HG03159 (cell line): ENCODE results near the gene RFX7.

Experiments
- ATAC-seq: cut with Tn5 transposase; IDR thresholded peaks from one replicate; pipeline ENCODE4 v1.9.1; 2021; ENCODE audit warnings: mild to moderate bottlenecking, moderate library complexity; ENCODE audit not compliant: unreplicated experiment

RFX7 gene

GRCh38 chr15:56052395-56053045 is 191.2 kb downstream of the RFX7 start:
- ATAC-seq = peak; percentile 73

- no peak for ATAC-seq
Observed at GRCh38 chr15:56051676-56052075, 192.0 kb downstream of the RFX7 start.

GRCh38 chr15:56049577-56049976 is 194.1 kb downstream of the RFX7 start:
- no peak for ATAC-seq

DNA sequence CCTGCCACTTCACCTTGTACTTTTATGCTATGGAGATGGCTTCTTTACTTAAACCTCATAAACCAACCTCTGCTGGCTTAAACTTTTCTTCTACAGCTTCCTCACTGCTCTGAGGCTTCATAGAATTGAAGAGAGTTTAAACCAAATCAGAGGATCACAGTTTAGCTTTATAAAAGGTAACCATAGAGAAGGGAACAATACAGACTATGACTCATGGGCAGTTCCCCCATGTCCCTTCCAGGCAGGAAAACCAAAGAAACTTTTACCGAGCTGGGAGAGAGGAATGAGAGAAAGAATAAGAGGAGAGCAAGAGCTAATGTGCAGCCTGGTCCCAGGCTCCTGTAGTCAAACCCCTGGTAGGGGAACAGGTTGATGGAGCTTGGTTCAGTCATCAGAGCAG is 196.3 kb downstream of the RFX7 start:
- no peak for ATAC-seq

DNA sequence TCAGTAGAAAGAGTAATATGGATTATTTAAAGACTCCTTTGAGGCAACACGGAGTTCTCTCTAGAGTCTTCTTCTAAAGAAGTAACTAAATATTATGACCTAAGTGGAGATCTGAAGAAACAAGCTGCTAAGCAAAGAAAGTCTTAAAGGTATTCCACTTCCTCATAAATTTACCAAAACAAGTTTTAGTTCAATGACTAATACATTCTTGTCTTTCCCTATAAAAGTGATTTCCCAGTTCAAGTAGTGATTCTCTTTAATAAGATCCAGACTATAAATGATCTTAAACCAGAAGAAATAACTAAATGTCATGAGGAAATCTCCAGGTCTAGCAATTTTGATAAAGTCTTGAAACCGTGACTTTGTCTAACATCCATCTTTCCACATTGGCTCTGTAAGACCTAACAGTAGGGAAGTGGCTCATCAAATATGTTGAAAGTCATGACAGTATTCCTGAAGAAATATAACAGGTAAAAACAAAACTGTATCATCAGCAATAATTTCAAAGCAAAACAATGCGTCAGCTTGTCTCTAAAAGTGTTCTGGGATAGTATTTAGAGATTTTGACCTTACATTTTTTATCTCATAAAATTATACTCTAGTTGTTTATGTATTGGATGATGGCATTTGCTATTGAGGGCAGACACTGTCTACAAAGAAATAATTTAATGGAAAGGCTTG is 198.5 kb downstream of the RFX7 start:
- ATAC-seq = no peak

GRCh38 chr15:56042982-56043980 is 200.4 kb downstream of the RFX7 start:
- ATAC-seq = no peak

DNA sequence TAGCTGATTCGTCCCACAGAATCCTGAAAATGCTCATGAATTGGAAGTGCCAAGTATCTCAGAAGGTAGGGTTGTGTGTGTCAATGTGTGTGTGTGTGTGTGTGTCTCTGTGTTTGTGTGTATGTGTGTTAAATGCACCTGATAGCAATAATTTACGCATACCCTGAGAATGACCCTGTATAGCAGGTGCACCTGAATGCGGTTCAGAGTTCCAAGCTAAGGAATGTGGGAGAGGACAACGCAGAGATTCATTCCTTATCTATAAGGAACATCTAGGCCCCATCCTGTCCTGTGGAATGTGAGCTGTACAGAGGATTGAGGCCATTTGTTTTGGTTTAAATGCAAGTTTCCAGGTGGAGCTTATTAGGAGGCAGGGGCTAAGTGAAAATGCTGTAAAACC is 201.2 kb downstream of the RFX7 start:
- ATAC-seq = no peak

DNA sequence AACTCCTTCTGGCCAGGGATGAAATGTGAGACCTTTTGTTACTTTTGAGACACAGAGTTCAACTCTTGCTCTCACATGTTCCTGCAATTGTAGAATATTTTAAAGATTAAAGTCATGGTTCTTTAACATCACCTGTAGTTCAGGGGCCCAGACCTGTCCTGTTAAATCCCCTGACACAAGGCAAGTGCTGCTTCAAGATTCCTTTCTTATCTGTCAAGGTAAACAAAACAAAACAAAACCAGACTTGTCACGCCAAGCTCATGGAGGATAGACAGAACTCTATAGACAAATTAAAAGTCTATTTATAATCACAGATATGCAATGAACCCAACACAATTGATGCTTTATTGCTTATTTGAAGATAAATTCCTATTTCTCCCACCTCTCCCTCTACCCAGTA is 201.6 kb downstream of the RFX7 start:
- no peak for ATAC-seq

GRCh38 chr15:56040081-56041035 is 203.3 kb downstream of the RFX7 start:
- ATAC-seq = no peak

DNA sequence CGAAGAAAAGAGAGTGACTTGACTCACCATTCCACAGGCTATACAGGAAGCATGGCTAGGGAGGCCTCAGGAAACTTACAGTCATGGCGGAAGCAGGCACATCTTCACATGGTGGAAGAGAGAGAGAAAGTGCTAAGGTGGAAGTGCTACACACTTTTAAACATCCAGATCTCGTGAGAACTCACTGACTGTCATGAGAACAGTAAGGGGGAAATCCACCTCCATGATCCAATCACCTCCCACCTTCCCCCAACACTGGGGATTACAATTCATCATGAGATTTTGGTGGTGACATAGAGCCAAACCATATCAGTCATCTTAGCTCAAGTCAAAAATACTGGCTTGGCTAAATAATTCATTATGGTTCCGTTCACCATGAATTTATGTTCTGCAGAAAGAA is 205.0 kb downstream of the RFX7 start:
- no peak for ATAC-seq

DNA sequence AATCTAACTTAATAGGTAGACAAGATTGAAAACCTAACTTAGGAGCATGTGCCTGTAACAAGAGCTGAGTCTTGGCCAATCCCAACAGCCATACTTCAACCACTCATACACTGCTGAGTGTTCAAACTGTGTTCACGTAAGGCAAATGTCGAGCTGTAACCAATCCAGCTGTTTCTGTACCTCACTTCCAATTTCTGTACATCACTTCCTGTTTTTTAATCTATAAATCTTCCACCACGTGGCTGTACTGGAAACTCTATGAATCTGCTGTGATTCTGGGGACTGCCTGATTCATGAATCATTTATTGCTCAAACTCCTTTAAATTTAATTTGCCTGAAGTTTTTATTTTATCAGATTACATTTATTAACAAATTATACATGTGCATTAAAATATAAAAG is 205.7 kb downstream of the RFX7 start:
- ATAC-seq = no peak
